Ectodermal cell (in vitro differentiated cells): Measurements from ENCODE around the gene NSMF.

ENCODE experiments used
- H3K27ac ChIP-seq: 2 replicates; pipeline ENCODE4 v1.7.0; 2013; ENCODE audit warnings: mild to moderate bottlenecking, low read depth, low read length; ENCODE audit not compliant: insufficient read depth, poor library complexity, severe bottlenecking
- H3K27me3 ChIP-seq: 2 replicates; pipeline ENCODE4 v1.7.0; 2013; ENCODE audit warnings: mild to moderate bottlenecking, low read length; ENCODE audit not compliant: insufficient read depth, control insufficient read depth, poor library complexity, severe bottlenecking
- H3K36me3 ChIP-seq: one replicate; pipeline ENCODE4 v1.7.0; 2013; ENCODE audit warnings: low read length; ENCODE audit not compliant: control insufficient read depth, insufficient read depth
- H3K4me1 ChIP-seq: one replicate; pipeline ENCODE4 v1.7.0; 2013; ENCODE audit warnings: low read length; ENCODE audit not compliant: control insufficient read depth, insufficient read depth
- H3K4me3 ChIP-seq: 2 replicates; pipeline ENCODE4 v1.7.0; 2013; ENCODE audit warnings: low read depth, low read length, control low read depth; ENCODE audit not compliant: insufficient read depth
- H3K9me3 ChIP-seq: 2 replicates; pipeline ENCODE4 v1.7.0; 2013; ENCODE audit warnings: mild to moderate bottlenecking, low read length, moderate library complexity; ENCODE audit not compliant: control insufficient read depth
- WGBS, 2 experiments: methylation state at CpG; one replicate each; pipeline ENCODE4 v1.1.7; 2013; ENCODE audit warnings: missing lambda C conversion rate in 2 of 2; 5-methylcytosine and 5-hydroxymethylcytosine counted together

Gene NSMF

DNA sequence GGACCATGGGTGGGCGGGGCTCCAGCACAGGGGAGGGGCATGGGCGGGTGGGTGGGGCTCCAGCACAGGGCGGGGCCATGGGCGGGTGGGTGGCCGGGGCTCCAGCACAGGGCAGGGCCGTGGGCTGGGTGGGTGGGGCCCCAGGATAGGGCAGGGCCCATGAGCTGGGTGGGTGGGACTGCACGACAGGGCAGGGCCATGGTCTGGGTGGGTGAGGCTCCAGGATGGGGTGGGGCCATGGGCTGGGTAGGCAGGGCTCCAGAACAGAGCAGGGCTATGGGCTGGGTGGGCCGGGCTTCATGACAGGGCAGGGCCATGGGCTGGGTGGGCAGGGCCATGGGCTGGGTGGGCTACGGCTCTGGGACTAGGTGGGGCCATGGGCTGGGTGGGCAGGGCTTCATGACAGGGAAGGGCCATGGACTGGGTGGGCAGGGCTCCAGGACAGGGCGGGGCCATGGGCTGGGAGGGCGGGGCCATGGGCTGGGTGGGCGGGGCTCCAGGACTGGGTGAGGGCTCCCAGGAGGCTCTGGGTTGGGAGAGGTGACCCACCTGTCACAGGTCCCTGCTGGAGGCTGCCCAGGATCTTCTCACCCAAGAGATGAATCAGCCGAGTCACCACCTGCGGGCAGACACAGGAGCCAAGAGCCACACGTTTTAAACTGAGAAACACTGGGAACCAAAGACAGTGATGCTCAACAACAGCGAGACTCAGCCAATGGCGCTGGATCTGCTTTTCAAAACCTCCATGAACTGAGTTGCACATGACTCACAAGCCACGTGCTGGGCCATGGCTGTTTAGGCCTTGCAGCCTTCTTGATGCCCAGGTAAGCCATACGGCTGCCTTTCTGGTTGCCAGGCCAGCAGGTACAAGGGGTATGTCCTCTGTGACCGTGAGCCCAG is 33.6 kb upstream of the NSMF start:
- Histone ChIP-seq H3K9me3 (no peaks in the 10 kb centered on the region), H3K27me3 (no peaks in the 10 kb centered on the region), H3K4me1 (no peaks in the 10 kb centered on the region), H3K36me3 (no peaks in the 10 kb centered on the region), H3K4me3 (no peak overlapping the region), H3K27ac (no peak overlapping the region)
- 84 to 90% methylated on average over 18 to 20 of the region's 20 CpGs for WGBS, 2 experiments

DNA sequence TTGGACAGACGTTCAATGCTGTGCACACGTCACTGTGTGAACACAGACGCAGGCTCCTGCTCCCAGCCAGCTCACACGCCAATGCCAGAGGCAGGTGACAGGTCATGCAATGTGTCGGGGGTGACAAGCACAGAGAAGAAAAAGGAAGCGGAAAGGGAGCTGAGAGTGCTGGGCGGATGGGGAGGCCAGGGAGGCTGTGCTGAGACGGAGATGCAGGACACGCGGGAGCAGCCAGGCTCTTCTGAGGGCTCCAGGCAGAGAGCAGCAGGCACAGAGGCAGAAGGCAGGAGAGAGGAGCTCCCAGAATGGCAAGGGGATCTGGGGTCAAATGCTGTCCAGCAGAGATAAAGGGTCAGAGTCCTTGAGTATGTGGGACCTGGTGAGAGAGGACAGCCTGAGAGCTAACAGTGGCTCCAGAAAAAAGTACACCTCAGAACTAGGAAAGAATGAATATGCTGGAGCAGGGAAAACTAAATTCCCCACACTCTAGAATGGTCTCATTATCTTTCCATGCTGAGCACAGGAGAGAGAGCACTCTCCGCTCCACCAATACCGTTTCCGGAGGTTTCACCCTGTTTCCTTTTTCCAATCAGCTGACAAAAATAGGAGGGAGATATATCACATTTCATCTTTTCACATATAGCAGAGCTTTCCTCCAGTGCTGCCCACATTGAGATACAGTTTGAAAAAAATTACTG is 32.8 kb upstream of the NSMF start:
- 91% methylated on average over 13 of the region's 13 CpGs for WGBS, 2 experiments
- Histone ChIP-seq H3K27me3 (no peaks in the 10 kb centered on the region), H3K4me3 (no peak overlapping the region), H3K4me1 (peaks cover 3% of the 10 kb centered on the region), H3K9me3 (no peaks in the 10 kb centered on the region), H3K36me3 (no peaks in the 10 kb centered on the region), H3K27ac (no peak overlapping the region)

DNA sequence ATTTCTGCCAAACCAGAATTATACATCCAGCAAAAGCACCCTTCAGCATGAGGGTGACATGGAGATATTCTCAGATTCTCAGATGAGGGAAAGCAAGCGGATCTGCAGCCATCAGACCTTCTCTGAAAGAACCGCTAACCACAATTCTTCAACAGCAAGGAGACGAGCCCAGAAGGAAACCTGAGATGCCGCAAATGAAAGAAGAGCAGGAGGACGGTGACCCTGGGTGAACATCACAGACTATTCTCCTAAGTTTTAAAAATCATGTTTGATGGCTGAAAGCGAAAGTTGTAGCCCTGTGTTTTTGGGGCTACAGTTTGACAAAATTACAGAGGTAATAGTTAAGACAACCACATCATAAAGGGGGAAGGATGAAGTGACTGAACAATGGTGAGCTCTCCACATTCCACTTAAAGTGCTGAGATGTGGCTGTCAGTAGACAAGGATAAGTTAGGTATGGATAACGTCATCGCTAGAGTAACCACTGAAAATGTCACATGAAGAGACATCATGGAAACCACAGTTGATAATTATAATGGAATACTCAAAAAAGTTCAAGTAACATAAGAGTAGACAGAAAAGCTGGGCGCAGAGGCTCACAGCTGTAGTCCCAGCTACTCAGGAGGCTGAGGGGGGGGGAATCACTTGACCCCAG is 31.5 kb upstream of the NSMF start:
- Histone ChIP-seq H3K27ac (no peak overlapping the region), H3K4me1 (peaks cover 4% of the 10 kb centered on the region), H3K4me3 (no peak overlapping the region), H3K9me3 (no peaks in the 10 kb centered on the region), H3K36me3 (no peaks in the 10 kb centered on the region), H3K27me3 (no peaks in the 10 kb centered on the region)
- WGBS, 2 experiments = 93 to 94% methylated on average over 9 of the region's 9 CpGs

DNA sequence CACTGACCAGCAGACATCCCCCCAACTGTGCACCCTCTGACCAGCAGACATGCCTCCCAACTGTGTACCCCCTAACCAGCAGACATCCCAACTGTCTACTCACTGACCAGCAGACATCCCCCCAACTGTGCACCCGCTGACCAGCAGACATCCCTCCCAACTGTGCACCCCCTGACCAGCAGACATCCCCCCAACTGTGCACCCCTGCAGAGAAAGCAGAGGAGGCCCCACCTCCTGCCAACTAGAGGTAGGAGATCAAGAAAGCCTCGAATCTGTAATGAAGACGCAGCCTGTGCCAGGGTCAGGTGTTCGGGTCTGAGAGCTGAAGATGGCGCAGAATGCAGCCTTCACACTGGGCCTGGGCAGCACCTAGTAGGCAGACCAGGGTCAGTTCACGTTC is 29.8 kb upstream of the NSMF start:
- 93 to 94% methylated on average over 6 of the region's 6 CpGs for WGBS, 2 experiments
- H3K9me3 ChIP-seq = no peaks in the 10 kb centered on the region

DNA sequence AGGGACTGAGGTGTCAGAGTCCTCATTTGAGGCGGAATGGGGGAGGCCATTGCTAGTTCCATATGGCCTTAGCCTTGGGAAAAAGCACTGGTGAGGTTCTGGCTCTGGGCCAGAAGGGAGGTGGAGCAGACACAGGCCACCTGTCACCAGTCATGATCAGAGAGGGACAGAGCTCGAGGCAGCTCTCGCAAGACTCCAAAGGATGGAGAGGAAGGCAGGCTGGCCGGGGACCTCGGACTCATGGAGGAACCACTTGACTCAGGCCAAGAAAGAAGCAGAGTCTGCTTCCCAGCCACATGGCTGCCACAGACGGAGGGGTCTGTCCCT is 29.2 kb upstream of the NSMF start:
- no peaks in the 10 kb centered on the region for H3K27me3 ChIP-seq
- H3K9me3 ChIP-seq = no peaks in the 10 kb centered on the region
- peaks cover 4% of the 10 kb centered on the region for H3K4me1 ChIP-seq
- no peak overlapping the region for H3K4me3 ChIP-seq
- H3K27ac ChIP-seq = no peak overlapping the region
- no peaks in the 10 kb centered on the region for H3K36me3 ChIP-seq
- WGBS, 2 experiments = 91 to 95% methylated on average over 6 of the region's 6 CpGs

More for the DNA sequence above, 29.8 kb upstream of the NSMF start:
- no peaks in the 10 kb centered on the region for H3K27me3 ChIP-seq
- no peak overlapping the region for H3K4me3 ChIP-seq
- no peak overlapping the region for H3K27ac ChIP-seq
- H3K36me3 ChIP-seq = no peaks in the 10 kb centered on the region
- peaks cover 4% of the 10 kb centered on the region for H3K4me1 ChIP-seq

DNA sequence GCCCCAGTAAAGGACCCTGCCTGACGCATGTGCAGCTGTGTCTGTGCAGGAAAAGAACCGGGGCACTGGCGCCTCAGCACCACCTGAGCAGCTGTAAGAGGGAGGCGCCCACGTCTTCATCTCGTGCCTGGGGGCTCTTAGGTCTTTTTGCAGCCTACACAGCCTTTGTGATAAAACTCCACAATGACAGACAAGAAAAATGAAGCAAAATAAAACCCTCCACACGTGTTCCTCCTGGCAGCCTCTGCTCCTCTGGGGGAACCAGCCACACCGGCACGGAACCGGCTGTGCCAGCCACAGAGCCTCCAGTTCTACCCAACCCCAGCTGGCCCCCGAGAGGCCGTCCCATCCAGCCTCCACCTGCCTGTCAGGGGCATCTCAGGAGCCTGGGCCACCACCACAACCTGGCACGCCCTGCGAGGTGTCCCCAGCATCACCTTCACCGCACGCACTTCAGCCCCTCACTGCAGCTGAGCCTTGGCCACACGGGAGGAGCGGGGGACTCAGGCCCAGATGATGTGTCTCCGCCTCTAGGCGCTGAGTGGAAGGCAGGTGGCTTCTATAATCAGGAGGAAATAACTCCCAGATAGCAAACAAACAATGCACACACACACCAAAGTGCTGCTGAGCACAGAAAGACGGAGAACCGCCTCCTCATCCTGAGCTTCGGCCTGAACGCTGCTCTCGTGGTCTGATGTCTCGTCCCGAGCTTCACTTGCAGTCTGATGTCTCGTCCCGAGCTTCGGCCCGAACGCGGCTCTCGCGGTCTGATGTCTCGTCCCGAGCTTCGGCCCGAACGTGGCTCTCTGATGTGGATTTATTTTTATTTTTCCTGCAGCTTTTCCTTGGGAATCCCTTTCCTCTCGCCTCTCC is 28.6 kb upstream of the NSMF start:
- Histone ChIP-seq H3K4me1 (peaks cover 4% of the 10 kb centered on the region), H3K27me3 (no peaks in the 10 kb centered on the region), H3K4me3 (no peak overlapping the region), H3K27ac (no peak overlapping the region), H3K36me3 (no peaks in the 10 kb centered on the region), H3K9me3 (no peaks in the 10 kb centered on the region)
- WGBS, 2 experiments = 94 to 96% methylated on average over 41 of the region's 41 CpGs

DNA sequence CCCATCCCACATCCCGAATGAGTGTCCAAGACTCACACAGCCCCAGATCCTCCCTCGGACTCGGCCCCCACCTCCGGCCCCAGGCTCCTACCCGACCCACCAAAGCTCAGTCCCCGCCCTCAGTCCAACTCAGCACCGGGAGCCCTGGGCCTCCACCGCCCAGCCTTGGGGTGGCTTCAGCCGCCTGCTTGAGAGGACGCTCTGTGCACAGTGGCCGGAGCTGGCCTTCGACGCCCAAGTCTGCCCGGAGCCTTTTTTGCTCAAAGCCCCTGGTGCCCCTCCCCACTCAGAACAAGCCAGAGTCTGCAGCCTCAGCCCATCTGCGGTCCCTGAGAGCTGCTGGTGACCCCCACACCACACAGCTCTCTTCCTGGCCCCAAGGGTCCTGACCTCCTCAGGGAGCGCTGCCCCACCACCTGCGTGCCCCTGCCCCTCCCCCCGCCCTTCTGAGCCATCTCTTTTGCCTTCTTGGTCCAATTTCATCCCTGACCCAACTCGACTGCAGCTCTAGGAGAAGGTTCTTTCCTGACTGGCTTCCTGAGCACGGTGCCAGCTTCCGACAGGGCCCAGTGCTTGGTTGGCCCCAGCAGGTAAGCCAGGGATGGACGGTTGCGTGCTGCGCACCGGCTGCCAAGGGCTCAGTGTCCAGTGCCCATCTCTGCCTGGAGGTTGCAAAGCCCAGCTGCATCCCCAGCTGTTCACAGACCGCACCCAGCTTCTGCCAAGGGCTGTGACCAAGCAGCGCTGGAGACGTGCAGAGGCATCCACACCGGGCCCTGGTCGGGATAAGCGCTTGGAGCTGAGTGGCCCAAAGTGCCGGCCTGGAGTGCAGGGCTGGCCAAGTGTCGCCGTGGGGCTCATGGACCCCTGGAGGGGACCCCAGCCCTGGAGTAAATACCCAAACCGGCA is 27.7 kb upstream of the NSMF start:
- H3K4me3 ChIP-seq = no peak overlapping the region
- 92 to 93% methylated on average over 35 of the region's 35 CpGs for WGBS, 2 experiments
- H3K4me1 ChIP-seq = peaks cover 4% of the 10 kb centered on the region
- no peaks in the 10 kb centered on the region for H3K9me3 ChIP-seq
- no peak overlapping the region for H3K27ac ChIP-seq
- no peaks in the 10 kb centered on the region for H3K27me3 ChIP-seq
- H3K36me3 ChIP-seq = no peaks in the 10 kb centered on the region

DNA sequence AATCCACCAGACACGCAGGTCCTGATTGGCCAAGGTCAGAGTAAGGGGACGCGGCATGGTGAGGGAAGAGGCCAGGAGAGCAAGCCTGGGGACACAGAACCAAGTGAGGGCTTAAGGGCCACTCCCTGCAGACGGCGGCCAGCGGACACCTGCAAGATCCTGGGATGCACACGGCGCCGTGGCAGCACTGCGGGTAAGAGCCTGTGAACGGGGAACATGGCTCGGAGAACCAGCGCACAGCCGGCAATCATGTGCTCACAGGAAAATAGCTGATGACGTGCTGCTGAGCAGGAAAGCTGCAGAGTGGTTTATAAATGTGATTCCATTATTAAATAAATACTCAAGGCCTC is 27.0 kb upstream of the NSMF start:
- WGBS, 2 experiments = 96 to 97% methylated on average over 15 of the region's 15 CpGs
- no peaks in the 10 kb centered on the region for H3K9me3 ChIP-seq
- no peak overlapping the region for H3K4me3 ChIP-seq
- no peaks in the 10 kb centered on the region for H3K27me3 ChIP-seq
- H3K36me3 ChIP-seq = no peaks in the 10 kb centered on the region
- H3K4me1 ChIP-seq = peaks cover 4% of the 10 kb centered on the region
- H3K27ac ChIP-seq = no peak overlapping the region
